ENCODE measurements around the gene OTC.

DNA sequence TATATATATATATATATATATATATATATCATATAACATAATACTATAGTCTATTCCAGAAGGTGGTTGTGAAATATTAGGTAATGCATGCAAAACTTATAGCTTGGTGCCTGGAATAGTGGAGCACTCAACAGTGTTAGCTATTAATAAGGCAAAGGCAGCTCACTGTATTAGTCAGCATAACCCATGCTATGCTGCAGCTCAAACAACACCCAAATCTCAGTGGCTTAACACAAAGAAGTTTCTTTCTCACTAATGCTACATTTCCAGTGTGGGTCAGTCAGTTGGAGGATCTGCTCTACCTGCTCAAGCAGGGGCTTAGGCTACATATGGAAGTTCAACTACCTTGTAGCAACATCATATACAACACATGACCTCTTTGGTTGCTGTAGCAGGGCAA is 19.9 kb upstream of the OTC start:
- no peak for TF ChIP-seq POLR2A (IDR thresholded peaks at IDR 0.05)
- TF ChIP-seq, protein P1, sequence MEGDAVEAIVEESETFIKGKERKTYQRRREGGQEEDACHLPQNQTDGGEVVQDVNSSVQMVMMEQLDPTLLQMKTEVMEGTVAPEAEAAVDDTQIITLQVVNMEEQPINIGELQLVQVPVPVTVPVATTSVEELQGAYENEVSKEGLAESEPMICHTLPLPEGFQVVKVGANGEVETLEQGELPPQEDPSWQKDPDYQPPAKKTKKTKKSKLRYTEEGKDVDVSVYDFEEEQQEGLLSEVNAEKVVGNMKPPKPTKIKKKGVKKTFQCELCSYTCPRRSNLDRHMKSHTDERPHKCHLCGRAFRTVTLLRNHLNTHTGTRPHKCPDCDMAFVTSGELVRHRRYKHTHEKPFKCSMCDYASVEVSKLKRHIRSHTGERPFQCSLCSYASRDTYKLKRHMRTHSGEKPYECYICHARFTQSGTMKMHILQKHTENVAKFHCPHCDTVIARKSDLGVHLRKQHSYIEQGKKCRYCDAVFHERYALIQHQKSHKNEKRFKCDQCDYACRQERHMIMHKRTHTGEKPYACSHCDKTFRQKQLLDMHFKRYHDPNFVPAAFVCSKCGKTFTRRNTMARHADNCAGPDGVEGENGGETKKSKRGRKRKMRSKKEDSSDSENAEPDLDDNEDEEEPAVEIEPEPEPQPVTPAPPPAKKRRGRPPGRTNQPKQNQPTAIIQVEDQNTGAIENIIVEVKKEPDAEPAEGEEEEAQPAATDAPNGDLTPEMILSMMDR (IDR thresholded peaks at IDR 0.05), result no peak

Measured in uterus (tissue), 2 donors.